HG03432 (cell line): Measurements from ENCODE around the gene SEPTIN10.
A peak's percentile ranks its signal among the peaks of the same experiment; 100 is the strongest.
"Not testable (repeated sequence)": the region's sequence is repeated elsewhere in the genome, so short reads cannot be mapped to it uniquely, and the experiment has no call there.

Source experiments
- ATAC-seq: cut with Tn5 transposase; IDR thresholded peaks from one replicate; pipeline ENCODE4 v1.9.1; 2021; ENCODE audit warnings: mild to moderate bottlenecking, moderate library complexity; ENCODE audit not compliant: unreplicated experiment

The SEPTIN10 gene

DNA sequence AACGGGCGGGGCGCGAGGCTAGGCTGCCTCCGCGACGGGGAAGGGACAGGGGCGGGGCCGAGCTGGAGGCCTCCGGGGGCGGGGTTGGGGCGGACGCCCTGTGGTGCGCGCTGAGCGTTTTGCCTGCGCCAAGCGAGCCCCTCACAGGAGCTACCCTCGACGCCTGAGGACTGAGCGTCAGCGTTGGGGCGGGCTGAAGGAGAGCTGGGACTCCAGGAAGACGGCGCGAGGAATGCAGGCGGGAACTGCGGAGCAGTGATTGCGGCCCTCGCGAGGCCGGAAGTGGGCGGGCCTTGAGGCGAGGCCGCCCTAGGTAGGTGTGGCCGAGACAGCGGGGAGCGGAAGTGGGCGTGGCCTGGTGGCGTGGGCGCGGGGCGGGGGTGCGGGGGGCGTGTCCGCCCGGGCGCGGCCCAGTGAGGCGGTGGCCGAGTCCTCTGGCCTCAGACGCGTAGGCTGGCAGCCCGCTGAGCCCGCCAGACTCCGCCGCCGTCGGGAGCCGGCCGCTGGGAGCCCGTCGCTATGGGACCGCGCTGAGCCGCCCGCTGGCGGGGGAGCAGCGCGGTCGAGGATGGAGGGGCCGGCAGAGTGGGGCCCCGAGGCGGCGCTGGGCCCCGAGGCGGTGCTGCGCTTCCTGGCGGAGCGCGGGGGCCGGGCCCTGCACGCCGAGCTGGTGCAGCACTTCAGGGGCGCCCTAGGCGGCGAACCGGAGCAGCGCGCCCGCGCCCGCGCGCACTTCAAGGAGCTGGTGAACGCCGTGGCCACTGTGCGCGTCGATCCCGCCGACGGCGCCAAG lies at the start of gene SEPTIN10, which contains the start of gene SOWAHC:
Gene SEPTIN10, minus strand, starts transcription at position 45 of the 793 bp plus-strand sequence. CDS start 139 bp downstream, outside the sequence.
Gene SOWAHC, plus strand, starts transcription at position 443 of the 793 bp plus-strand sequence. Its CDS starts 126 bp downstream, at position 569.
- peak; percentile 83 for ATAC-seq

- ATAC-seq: no peak
These were observed 49.1 kb upstream of the SEPTIN10 start for GRCh38 chr2:109662889-109663288.

DNA sequence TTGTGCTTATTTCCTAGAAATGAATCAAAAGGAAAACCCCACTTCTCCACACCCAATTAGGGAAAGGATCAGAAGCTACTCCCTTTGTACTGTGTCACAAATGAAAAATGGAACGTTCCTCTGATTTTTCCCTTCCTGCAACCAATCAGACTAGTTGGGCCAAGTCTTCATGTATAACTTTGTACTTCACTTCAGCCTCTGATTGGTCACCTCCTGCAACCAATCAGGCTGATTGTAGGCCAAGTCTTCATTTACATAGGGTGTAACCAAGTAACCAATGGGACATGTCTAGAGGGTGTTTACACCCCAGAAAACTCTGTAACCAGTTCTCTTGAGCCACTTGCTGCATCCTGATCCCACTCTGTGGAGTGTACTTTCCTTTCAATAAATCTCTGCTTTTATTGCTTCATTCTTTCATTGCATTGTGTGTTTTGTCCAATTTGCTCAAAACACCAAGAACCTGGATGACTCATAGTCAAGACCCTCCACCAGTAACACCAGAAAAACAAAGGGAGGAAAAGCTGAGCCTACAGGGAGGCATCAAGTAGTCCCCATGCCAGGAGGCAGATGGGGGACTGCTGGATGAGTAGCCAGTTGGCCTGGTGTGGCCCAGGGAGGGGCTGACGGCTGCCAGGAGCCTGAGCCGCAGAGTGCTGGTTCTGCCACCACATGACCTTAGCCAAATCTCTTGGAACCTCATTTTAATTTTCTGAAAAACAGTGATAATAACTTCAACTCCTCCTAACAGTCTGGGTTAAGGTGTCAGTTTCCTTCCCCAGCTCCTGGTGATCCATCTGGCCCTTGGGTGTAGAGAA lies 46.5 kb upstream of the SEPTIN10 start:
- no peak for ATAC-seq

DNA sequence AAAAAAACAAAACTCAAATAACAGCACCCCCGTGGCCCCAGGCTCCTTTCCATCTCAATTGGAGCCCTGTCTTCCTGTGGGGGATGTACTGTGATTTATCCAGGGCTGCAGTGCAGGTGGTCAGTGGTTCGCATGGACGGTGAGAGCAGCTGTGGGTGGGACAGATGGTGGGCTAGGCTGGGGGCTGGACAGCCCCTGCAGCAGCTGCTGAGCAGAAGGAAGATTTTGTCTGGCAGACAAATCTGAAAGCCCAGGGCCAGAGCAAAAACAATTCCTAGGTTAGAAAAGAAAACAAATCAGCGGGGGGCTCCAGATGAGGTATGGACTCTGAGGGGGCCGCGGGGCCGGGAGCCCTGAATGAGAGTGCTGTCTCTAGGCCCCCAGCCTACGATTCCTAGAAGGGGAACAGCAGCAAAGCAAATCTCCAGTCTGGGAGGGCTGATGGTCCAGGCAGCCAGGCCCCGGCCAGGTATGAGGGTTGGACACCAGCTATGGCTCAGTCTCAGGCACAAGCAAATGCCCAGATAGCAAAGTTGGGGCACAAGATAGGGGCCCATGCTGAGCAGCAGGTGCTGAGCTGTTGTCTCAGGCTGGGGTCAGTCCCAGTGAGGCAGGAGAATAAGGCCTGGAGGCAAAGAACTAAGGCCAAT lies 45.8 kb upstream of the SEPTIN10 start:
- ATAC-seq: no peak

DNA sequence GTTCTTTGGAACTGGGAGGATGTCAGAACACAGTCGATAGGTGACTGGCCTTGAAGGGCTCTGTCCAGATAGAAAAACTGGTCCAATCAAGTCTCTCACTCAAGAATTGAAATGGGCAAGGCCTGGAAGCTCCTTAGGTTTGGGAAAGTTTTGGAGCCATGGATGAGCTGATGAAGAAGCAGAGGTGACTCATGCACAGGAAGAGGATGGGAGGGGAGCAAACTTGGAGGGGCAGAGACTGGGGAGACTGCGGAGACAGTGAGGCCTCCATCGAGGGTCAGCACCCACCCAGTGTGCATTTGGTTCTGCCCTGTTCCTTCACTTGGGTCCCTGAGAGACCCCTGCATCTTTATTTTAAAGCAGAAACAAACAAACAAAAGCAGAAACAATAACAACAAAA lies 41.5 kb upstream of the SEPTIN10 start:
- ATAC-seq: no peak

- no peak for ATAC-seq
These were observed 40.7 kb upstream of the SEPTIN10 start for GRCh38 chr2:109654326-109655050.

- ATAC-seq: no peak
These were observed 36.2 kb upstream of the SEPTIN10 start for GRCh38 chr2:109649736-109650695.

DNA sequence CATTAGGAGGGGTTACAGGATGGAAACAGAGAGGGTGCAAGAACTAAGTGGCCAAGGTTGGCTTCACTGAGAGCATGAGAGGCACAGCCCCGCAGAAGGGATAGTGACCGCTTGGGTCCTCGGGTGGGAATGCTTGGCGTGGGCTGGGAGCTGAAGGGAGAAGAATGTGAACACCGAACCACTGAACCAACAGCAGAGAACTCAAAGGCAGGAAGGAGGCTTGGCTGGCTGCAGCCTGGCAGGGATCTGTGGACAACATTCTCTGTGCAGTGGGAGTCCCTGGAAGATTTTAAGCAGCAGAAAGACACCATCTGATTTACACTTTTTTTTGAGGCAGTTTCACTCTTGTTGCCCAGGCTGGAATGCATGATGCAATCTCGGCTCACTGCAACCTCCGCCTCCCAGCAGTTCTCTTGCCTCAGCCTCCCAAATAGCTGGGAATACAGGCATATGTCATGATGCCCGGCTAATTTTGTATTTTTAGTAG lies 34.3 kb upstream of the SEPTIN10 start:
- ATAC-seq: no peak

DNA sequence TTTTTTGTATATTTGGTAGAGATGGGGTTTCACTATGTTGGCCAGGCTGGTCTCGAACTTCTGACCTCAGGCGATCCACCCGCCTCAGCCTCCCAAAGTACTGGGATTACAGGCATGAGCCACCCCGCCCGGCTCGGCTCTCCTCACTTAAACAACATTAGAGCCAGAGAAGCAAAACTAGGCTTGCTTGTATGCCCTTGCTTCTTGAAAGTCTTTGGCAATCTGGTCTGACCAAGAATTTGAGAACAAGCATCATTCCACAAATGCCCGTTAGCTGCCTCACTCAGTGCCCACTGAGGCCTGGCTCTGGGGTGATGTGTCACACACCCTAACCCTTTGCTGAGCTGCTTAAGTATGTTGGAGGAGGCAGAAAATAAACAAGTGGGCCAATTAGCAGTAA lies 33.9 kb upstream of the SEPTIN10 start:
- no peak for ATAC-seq

- no peak for ATAC-seq
These were observed 33.2 kb upstream of the SEPTIN10 start for GRCh38 chr2:109646961-109647360.

DNA sequence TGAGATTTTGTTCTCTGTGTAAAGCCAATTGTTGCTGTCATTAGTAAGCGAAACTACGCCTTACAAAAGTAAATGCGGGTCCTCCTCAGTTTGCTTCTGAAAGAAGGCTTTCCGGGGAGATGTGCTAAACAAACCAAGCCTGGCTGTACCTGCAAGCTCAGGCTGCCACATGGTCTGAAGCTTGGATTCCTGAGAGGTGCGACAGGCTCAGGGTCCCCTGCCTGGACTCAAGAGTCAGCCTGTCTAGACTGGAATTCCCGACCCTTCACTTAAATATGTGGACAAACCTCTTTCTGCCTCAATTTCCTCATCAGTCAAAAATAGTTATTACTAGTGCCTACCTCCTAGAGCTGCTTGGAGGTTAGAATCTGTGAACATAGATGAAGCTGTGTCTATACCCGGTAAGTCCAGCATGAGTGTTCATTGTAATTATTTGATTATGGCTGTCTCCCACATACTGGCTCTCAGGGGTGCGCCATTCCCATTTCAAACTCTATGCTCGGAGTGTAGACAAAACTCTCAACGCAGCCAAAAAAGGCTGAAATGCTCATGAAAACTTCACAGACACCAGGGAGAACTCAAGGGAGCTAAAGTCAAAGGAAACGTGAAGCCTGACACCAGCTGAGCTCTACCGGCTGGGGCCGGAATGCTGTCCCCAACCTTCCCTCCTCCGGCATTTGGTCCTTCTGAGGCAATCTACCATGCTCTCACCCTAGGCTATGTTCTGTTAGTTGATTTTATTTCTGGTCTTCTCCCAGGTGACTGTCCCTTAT lies 31.8 kb upstream of the SEPTIN10 start:
- ATAC-seq: no peak

- ATAC-seq: no peak
These were observed 31.0 kb upstream of the SEPTIN10 start for GRCh38 chr2:109644571-109645275.

DNA sequence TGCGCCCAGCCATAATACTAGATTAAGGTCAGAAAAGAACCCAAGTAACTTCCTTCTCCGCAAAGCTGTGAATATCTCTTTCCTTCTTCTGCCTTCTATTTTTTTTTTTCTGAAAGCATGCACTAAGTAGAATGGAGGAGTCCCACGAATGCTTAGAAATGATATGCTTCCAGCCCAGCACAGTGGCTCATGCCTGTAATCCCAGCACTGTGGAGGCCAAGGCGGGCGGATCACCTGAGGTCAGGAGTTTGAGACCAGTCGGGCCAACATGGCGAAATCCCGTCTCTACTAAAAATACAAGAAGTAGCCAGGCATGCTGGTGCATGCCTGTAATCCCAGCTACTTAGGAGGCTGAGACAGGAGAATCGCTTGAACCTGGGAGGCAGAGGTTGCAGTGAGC lies 26.2 kb upstream of the SEPTIN10 start:
- ATAC-seq: not testable (repeated sequence)

DNA sequence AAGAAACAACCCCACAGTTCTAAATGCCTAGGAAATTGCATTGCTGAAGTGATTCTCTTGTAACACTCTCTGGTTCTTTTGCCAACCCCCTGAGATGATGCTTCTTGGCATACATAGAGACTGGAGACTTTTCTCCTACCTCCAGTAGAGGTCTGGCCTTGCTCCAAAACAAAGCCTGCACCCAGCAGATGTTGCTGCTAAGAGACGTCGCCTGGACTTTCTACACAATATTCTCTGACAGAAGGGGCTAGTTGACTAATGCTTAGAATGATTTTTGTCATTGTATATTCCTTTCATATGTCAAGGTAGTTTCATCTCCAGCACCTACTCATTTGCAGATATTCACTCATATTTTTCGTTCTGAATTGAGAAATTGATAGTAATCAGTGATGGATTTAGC lies 25.0 kb upstream of the SEPTIN10 start:
- peak; percentile 49 for ATAC-seq

DNA sequence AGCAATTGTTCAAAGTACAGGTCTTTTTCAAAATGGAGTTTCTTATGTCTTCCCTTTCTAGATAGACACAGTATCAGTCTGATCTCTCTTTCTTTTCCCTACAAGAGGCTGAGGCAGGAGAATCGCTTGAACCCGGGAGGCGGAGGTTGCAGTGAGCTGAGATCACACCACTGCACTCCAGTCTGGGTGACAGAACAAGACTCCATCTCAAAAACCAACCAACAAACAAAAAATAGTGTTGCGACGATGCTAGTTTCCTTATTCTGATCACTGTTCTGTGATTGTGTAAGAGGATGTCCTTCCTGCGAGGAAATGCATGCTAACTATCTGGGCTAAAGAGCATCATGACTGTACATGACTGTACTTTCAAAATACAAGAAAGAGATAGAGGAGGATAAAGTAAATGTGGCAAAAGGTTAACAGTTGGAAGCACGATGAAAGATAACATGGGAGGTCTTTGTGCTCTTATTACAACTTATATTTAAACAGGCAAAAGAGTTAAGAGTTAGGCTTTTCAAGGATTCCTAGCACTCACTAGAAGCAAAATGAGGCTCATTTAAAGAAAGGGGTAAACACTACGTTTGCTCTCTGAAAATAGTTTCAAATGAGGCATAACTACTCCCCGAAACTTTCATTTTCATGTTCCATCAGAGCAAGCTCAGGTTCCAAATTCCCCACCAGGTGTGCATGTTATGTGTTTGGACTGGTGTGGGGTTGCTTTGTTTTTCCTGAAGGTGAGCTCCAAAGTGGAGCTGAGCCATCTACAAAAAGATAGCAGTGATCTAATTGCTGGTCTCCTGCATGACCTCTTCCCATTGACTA lies 24.2 kb upstream of the SEPTIN10 start:
- peak; percentile 83 for ATAC-seq

- ATAC-seq: no peak
These were observed 22.6 kb upstream of the SEPTIN10 start for GRCh38 chr2:109636317-109636716.
